Activated naive CD4-positive, alpha-beta T cell treated with anti-CD3 and anti-CD28 coated beads, Interleukin-2, amount 50 U/mL, for 24 hours (primary cell): ENCODE measurements around the gene TIMM50.

Experiments
- H3K27ac Mint-ChIP-seq: one replicate; pipeline ENCODE4 v1.8.0; 2021; ENCODE audit warnings: mild to moderate bottlenecking, mixed read lengths
- H3K27me3 Mint-ChIP-seq: one replicate; pipeline ENCODE4 v1.8.0; 2021; ENCODE audit warnings: mixed read lengths
- H3K36me3 Mint-ChIP-seq: one replicate; pipeline ENCODE4 v1.8.0; 2021; ENCODE audit warnings: mixed read lengths
- H3K4me1 Mint-ChIP-seq: one replicate; pipeline ENCODE4 v1.8.0; 2021; ENCODE audit warnings: mixed read lengths
- H3K4me3 Mint-ChIP-seq: one replicate; pipeline ENCODE4 v1.8.0; 2021; ENCODE audit warnings: mild to moderate bottlenecking, mixed read lengths
- H3K9me3 Mint-ChIP-seq: one replicate; pipeline ENCODE4 v1.8.0; 2021; ENCODE audit warnings: mixed read lengths

The TIMM50 gene

DNA sequence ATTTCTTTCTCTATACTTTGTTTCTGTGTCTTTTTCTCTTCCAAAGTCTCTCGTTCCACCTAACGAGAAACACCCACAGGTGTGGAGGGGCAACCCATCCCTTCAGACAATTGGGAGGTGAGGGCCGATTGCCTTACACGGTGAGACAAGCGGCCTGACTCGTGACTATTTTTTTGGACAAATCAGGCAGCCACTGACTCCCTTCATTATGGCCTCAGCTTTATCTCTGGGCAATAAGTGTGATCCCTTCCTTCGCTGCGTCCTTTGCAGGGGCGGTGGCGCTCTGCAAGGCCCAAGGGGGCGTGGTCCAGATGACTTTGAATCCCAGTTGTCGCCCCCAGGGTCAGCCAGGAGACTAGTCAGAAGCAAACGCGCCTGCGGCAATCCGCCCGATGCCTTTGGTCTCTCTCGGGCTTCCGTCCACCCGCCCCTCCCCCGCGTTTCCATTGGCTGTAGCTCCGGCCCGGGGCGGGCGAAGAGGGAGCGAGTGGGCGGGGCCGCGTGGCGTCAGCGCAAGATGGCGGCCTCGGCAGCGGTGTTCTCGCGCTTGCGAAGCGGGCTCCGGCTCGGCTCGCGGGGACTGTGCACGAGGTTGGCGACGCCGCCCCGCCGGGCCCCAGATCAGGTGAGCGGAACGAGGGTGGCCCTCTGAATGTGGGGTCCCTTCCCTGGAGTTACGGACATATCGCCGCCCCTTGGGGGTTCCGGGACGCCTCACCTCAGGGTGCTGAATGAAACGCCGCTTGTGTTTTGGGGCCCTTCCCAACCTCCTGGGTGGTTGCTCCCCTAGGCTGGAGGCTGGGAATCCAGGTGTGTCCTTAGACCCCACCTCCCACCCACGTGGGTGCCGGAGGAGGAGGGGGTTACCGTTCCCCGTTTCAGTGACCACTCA, at the start of gene TIMM50:
TIMM50 (plus strand) TSS at position 502 of the 892 bp plus-strand sequence; CDS start at position 518, 16 bp downstream.
- H3K4me3 Mint-ChIP-seq, result peak within 1 kb of the TSS; percentile 93
- peak within 1 kb of the TSS; percentile 94 for H3K27ac Mint-ChIP-seq
- H3K27me3 Mint-ChIP-seq, result no peaks in the 10 kb centered on the region
- peaks cover 28% of the 10 kb centered on the region for H3K4me1 Mint-ChIP-seq
- no peaks in the 10 kb centered on the region for H3K9me3 Mint-ChIP-seq
- peaks cover 7% of the 10 kb centered on the region for H3K36me3 Mint-ChIP-seq

DNA sequence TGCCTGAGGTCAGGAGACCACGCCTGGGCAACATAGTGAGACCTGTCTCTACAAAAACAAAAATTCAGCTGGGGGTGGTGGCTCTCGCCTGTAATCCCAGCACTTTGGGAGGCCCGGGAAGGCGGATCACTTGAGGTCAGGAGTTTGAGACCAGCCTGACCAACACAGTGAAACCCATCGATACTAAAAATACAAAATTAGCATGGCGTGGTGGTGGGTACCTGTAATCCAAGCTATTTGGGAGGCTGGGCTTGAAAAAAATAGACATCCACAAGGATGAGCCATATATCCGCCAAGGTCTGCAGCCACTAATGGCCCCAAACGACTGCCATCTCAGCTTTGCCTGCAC, 48.0 kb upstream of the TIMM50 start:
- H3K36me3 Mint-ChIP-seq, result peaks cover 20% of the 10 kb centered on the region
- H3K4me1 Mint-ChIP-seq, result peaks cover 45% of the 10 kb centered on the region
- no peaks in the 10 kb centered on the region for H3K27me3 Mint-ChIP-seq
- peak overlapping the region; percentile 61 for H3K4me3 Mint-ChIP-seq
- H3K27ac Mint-ChIP-seq, result peak overlapping the region; percentile 84
- H3K9me3 Mint-ChIP-seq, result no peaks in the 10 kb centered on the region

DNA sequence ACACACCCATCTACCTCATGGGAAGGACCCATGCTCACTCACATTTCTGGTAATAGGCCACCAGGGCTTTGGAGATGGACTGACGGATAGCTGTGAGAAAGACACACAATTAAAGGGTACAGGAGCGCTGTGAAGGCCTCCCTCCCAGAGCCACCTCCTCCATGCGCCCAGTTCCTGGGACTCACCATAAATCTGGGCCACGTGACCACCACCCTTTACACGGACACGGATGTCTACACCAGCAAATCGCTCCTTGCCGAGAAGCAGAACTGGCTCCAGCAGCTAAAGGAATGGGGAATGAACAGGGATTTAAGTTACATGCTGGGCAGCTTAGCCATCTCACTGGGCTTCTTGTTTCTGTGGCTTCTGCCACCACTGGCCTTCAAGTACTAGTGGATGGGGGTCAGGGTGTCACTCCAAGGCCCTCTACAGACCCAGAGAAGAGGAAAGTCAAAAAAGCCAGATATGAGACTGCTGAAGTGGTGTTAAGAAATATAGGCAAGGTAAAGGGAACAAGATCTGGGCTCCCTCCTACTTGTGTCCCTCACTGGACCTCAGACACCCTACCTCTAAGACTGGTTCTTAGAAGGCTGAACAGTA, 47.1 kb upstream of the TIMM50 start:
- Mint-ChIP-seq H3K27me3 (no peaks in the 10 kb centered on the region), H3K27ac (peak overlapping the region; percentile 87), H3K4me3 (peak overlapping the region; percentile 99), H3K4me1 (peaks cover 45% of the 10 kb centered on the region), H3K9me3 (no peaks in the 10 kb centered on the region), H3K36me3 (peaks cover 20% of the 10 kb centered on the region)

DNA sequence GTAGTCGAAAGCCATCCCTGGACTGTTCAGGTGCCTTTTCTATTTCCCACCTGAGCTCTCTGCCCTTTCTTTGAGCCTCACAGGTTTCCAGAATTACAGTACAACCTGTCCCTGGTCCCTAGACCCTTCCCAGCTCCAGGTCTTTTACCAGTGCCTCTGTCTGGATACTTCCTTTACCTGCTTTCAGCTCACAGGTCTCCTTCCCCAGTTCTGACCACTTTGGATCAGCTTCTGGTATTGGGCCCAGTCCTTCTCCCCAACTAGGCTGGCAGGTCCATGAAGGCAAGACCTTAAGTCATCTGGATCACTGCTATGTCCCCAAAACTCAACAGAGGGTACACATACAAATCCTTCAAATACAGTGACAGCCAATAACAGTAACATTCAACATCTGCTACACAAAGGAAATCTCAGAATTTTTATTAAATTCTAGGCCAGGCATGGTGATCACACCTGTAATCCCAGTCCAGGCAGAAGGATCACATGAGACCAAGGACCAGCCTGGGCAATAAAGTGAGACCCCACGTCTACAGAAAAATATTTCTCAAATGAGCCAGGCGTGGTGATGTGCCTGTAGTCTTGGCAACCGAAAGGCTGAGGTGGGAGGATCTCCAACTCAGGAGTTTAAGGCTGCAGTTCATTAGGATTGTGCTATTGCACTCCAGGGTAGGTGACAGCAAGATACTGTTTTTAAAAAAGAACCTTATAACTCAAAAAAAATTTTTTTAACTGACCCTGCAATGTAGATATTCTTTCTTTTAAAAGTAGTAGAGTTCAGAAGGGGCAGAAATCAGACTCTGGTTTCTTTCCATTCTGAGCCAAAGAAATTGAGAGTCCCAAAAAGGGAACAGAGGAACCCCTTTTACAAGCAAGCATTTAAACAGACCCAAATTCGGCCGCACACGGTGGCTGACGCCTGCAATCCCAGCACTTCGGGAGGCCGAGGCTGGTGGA, 46.2 kb upstream of the TIMM50 start:
- no peaks in the 10 kb centered on the region for H3K9me3 Mint-ChIP-seq
- peak overlapping the region; percentile 99 for H3K4me3 Mint-ChIP-seq
- H3K4me1 Mint-ChIP-seq, result peaks cover 45% of the 10 kb centered on the region
- H3K36me3 Mint-ChIP-seq, result peaks cover 20% of the 10 kb centered on the region
- H3K27me3 Mint-ChIP-seq, result no peaks in the 10 kb centered on the region
- peak overlapping the region; percentile 82 for H3K27ac Mint-ChIP-seq

DNA sequence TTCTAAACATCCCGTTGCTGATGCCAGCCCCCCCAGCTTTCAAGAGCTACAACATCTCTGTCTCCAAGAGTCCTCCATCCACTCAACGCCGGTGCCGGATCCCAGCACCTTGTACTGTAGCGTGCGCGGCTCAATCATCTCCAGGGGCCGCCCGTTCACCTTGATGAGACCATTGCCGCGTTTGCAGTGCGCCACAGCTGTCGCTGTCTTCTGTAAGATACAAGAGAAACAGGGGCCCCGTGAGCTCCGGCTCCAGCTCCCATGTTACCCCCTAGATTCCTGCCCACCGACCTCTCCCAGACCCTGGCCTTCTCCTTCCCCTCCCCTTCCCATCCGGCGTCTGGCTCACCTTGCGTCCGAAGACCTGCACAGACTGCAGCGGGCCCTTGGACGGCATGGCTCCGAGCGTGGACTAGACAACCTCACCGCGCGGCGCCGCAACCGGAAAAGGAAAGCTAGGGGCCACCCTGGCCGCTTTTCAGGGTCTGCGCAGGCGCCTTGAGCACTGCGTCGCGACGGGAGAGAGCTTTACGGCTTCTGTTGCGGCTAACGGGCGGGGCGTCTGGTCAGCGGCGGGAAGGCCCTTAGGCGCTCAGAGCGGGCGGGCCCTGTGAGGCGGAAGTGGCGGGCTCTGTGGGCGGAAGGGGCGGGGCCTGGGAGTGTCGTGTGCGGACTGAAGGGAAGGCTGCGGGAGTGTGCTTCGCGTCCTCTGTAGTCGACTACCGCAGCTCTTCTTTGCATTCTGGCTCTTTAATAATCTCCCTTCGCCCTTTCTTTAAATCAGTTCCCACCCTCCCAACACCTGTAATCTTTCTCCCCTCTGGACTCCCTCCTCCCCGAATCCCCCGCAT, 44.9 kb upstream of the TIMM50 start, which contains the start of gene RPS16:
RPS16 (minus strand) TSS at position 451 of the 851 bp plus-strand sequence; CDS start at position 397, 54 bp downstream.
- Mint-ChIP-seq H3K4me3 (peak within 1 kb of the TSS; percentile 99), H3K36me3 (peaks cover 20% of the 10 kb centered on the region), H3K9me3 (no peaks in the 10 kb centered on the region), H3K27me3 (no peaks in the 10 kb centered on the region), H3K27ac (peak within 1 kb of the TSS; percentile 100), H3K4me1 (peaks cover 44% of the 10 kb centered on the region)

DNA sequence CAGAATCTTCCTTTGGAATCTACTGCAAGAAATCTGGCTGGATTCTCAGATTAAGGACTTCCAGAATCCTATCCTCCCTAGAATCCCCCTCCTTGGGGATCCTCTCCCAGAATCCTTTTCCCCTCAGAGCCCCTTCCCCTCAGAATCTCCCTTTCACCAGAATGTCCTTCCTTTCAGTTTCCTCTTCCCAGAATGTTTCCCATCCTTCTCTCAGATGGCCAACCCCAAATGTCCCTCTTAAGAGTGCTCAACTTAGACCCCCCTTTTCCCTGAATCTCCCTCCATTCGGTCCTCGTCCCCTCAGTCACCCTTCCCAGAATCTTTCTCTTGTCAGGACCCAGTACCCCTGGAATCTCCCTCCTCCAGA, 44.3 kb upstream of the TIMM50 start:
- H3K4me1 Mint-ChIP-seq, result peaks cover 38% of the 10 kb centered on the region
- H3K9me3 Mint-ChIP-seq, result no peaks in the 10 kb centered on the region
- peak overlapping the region; percentile 99 for H3K4me3 Mint-ChIP-seq
- H3K36me3 Mint-ChIP-seq, result peaks cover 20% of the 10 kb centered on the region
- H3K27me3 Mint-ChIP-seq, result no peaks in the 10 kb centered on the region
- peak overlapping the region; percentile 100 for H3K27ac Mint-ChIP-seq

DNA sequence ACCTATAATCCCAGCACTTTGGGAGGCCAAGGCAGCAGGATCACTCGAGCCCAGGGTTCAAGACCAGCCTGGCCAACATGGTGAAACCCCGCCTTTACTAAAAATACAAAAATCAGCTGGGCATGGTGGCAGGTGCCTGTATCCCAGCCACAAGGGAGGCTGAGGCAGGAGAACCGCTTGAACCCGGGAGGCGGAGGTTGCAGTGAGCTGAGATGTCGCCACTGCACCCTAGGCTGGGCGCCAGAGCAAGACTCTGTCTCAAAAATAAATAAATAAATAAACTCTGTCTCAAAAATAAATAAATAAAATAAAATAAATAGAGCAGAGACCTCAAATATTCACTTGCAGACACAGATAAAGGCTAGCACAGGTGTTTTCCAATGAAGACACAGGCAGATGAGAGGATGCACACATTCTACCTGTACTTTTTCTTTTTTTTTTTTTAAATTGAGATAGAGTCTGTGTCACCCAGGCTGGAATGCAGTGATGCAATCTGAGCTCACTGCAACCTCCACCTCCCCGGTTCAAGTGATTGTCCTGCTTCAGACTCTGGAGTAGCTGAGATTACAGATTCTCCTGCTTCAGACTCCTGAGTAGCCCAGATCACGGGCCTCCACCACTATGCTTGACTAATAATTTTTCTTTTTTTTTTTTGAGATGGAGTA, 42.2 kb upstream of the TIMM50 start:
- H3K36me3 Mint-ChIP-seq, result peaks cover 14% of the 10 kb centered on the region
- H3K4me3 Mint-ChIP-seq, result no peak overlapping the region
- H3K27ac Mint-ChIP-seq, result no peak overlapping the region

DNA sequence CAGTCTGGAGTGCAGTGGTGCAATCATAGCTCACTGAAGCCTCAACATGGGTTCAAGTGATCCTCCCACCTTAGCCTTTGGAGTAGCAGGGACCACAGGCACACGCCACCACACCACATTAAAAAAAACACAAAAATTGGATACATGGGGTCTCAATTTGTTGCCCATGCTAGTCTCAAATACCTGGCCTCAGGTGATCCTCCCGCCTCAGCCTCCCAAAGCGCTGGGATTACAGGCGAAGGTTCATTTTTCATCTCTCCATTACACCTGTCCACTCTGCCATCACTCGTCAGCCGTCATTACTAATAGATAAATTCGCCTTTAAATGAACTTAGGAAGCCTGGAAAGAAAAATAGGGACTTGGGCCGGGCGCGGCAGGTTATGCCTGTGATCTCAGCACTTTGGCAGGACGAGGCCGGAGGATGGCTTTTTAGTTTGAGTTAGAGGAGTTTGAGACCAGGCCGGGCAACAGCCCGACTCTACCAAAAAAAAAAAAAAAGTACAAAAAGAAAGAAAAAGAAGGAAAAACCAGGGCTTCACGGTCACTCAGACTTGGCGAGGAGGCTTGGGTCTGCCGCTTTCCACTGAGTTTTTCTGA, 35.9 kb upstream of the TIMM50 start:
- Mint-ChIP-seq H3K27ac (peak overlapping the region; percentile 99), H3K4me1 (peaks cover 43% of the 10 kb centered on the region), H3K9me3 (no peaks in the 10 kb centered on the region), H3K36me3 (peaks cover 14% of the 10 kb centered on the region), H3K27me3 (no peaks in the 10 kb centered on the region), H3K4me3 (peak overlapping the region; percentile 100)

More for the DNA sequence above, 42.2 kb upstream of the TIMM50 start:
- no peaks in the 10 kb centered on the region for H3K27me3 Mint-ChIP-seq
- H3K9me3 Mint-ChIP-seq, result no peaks in the 10 kb centered on the region
- peaks cover 27% of the 10 kb centered on the region for H3K4me1 Mint-ChIP-seq

DNA sequence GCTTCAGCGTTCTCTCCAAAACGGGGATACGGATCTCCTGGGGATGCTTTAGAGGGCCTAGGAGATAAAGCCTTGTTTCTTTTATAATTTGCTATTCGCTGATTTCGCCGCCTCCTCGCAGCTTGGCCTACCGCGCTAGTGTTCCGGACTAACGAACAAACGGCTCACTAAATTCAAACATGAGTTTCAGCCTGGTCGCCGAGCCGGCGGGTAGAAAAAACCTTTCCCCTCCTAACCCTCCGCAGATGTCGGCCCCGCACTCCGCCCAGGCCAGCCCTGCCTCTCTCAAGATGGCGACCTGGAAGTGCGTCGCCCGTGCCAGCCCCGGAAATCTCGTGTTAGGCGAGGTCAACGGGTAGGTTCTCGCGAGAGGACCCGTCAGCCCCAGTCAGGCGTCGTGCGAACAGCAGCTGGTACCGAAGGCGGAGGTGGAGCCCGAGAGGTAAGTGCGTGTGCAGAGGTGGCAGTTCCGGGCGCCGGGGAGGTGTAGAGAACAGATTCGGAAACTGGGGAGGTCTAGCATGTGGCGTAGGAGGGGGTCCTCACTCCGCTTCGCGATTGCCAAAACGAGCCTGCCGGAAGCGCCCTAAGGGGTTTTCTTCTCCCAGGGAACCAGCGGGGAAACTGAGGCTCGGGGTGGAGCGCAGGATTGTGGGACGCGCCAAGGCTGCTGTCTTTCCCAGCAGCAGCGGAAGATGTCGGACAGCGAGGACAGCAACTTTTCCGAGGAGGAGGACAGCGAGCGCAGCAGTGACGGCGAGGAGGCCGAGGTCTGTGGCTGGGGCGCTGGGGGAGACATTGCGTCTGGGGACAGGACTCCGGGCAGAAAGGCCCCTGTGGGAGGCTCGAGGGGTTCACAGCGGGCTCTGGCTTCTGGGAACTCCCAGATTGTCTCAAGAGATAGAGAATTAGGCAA, 35.2 kb upstream of the TIMM50 start, which contains the start of gene SUPT5H:
SUPT5H (plus strand) TSS at position 387 of the 916 bp plus-strand sequence; CDS start at position 696, 309 bp downstream.
- H3K27ac Mint-ChIP-seq, result peak within 1 kb of the TSS; percentile 99
- H3K36me3 Mint-ChIP-seq, result peaks cover 14% of the 10 kb centered on the region
- no peaks in the 10 kb centered on the region for H3K9me3 Mint-ChIP-seq
- H3K27me3 Mint-ChIP-seq, result no peaks in the 10 kb centered on the region
- H3K4me3 Mint-ChIP-seq, result peak within 1 kb of the TSS; percentile 100
- peaks cover 50% of the 10 kb centered on the region for H3K4me1 Mint-ChIP-seq

DNA sequence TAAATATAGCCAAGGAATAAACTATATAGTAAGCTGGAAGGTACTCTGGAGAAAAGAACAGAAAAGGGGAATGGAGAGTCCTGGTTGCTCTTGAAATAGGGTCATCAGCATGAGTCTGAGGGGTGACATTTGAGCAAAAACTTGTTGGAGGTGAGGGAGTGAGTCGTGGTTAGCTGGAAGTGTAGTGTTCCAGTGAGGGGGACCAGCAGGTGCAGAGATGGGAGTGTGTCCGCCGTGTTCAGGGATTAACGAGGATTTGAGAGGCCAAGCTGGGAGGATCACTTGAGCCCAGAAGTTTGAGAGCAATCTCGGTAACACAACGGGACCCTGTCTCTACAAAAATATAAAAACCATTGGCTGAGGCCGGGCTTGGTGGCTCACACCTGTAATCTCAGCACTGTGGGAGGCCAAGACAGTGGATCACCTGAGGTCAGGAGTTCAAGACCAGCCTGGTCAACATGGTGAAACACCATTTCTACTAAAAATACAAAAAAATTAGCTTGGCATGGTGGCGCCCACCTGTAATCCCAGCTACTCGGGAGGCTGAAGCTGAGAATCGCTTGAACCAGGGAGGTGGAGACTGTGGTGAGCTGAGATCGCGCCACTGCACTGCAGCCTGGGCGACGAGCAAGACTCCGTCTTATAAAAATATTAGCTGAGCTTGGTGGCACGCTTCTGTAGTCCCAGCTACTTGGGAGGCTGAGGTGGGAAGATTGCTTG, 34.1 kb upstream of the TIMM50 start:
- H3K9me3 Mint-ChIP-seq, result no peaks in the 10 kb centered on the region
- H3K27ac Mint-ChIP-seq, result peak overlapping the region; percentile 99
- no peaks in the 10 kb centered on the region for H3K27me3 Mint-ChIP-seq
- peak overlapping the region; percentile 100 for H3K4me3 Mint-ChIP-seq
- H3K4me1 Mint-ChIP-seq, result peaks cover 57% of the 10 kb centered on the region
- peaks cover 14% of the 10 kb centered on the region for H3K36me3 Mint-ChIP-seq

DNA sequence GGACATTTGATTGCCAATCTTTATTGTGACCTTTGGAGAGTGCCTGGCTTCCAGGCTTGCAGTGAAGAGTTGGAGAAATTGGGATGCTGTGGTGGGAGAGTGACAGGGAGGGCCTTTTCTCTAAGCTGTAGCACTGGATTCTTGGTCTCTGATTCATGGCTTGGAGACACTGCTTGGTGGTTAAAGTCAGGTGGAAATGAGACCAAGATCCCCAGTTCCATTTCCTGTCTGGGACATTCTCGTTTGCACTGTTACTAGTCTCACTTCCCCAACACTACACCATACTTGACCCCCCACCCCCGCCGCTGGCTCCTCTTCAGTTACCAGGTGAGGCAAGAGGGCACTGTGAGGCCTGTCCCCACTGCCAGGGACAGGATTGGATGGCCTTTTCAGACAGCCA, 32.4 kb upstream of the TIMM50 start:
- Mint-ChIP-seq H3K27ac (peak overlapping the region; percentile 20), H3K27me3 (no peaks in the 10 kb centered on the region), H3K4me1 (peaks cover 72% of the 10 kb centered on the region), H3K4me3 (peak overlapping the region; percentile 100), H3K9me3 (no peaks in the 10 kb centered on the region), H3K36me3 (peaks cover 24% of the 10 kb centered on the region)

DNA sequence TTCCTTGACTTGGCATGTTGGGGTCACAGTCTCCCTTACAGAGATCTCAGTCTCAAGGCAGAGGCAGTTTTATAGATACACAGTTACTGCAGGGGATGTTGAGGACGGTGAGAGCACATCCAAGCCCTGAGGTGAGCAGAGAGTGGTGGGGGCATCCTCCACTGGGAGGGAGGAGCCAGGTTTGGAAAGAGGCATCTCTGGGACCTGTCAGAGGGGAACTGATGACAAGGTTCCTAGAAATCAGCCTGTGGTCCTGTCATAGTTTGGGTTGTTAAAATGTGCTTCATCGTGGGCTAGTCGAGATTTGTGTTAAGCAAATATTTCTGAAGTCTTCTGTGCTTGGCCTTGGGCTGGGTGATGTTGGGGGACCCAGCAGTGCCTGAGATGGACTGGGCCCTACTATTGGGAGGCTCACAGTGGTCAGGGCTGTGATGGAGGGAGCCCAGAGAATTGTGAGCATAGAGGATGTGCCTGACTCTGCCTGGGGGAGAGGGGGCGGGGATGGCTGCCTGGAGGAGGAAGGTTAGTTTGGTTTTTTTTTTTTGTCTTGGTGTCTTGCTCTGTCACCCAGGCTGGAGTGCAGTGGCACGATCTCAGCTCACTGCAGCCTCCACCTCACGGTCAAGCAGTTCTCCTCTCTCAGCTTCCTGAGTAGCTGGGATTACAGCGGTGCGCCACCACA, 31.4 kb upstream of the TIMM50 start:
- H3K4me1 Mint-ChIP-seq, result peaks cover 73% of the 10 kb centered on the region
- H3K27me3 Mint-ChIP-seq, result no peaks in the 10 kb centered on the region
- H3K9me3 Mint-ChIP-seq, result no peaks in the 10 kb centered on the region

More for the DNA sequence above, 31.4 kb upstream of the TIMM50 start:
- peaks cover 24% of the 10 kb centered on the region for H3K36me3 Mint-ChIP-seq
- H3K4me3 Mint-ChIP-seq, result peak overlapping the region; percentile 100
- peak overlapping the region; percentile 90 for H3K27ac Mint-ChIP-seq
